ENCODE measurements around the gene C3orf52.

Gene C3orf52

GRCh38 chr3:112119962-112120836, 34.0 kb downstream of the C3orf52 start:
- DNase-seq = no peak

- DNase-seq = no peak
Measured at GRCh38 chr3:112121577-112122547, 35.7 kb downstream of the C3orf52 start.

GRCh38 chr3:112122870-112123269, 36.7 kb downstream of the C3orf52 start:
- DNase-seq = no peak

GRCh38 chr3:112123548-112123947, 37.4 kb downstream of the C3orf52 start:
- DNase-seq = no peak

GRCh38 chr3:112124907-112125607, 38.9 kb downstream of the C3orf52 start:
- DNase-seq = no peak

GRCh38 chr3:112126511-112126911, 40.3 kb downstream of the C3orf52 start:
- DNase-seq = no peak

GRCh38 chr3:112127522-112128494, 41.6 kb downstream of the C3orf52 start:
- DNase-seq = no peak

GRCh38 chr3:112128843-112129727, 42.9 kb downstream of the C3orf52 start:
- peak; percentile 58 for DNase-seq

GRCh38 chr3:112129925-112130637, 43.9 kb downstream of the C3orf52 start:
- no peak for DNase-seq

- no peak for DNase-seq
Measured at GRCh38 chr3:112130638-112130993, 44.4 kb downstream of the C3orf52 start.

GRCh38 chr3:112131111-112131510, 44.9 kb downstream of the C3orf52 start:
- no peak for DNase-seq

- DNase-seq = no peak
Measured at GRCh38 chr3:112132088-112132487, 45.9 kb downstream of the C3orf52 start.

- DNase-seq = no peak
Measured at GRCh38 chr3:112132554-112132953, 46.4 kb downstream of the C3orf52 start.

GRCh38 chr3:112132975-112133448, 46.8 kb downstream of the C3orf52 start, which contains the start of gene GCSAM:
Gene GCSAM (minus strand): TSS chr3:112133248. CDS start chr3:112133120, 128 bp downstream.
- peak; percentile 68 for DNase-seq

GRCh38 chr3:112133626-112134334, 47.6 kb downstream of the C3orf52 start:
- no peak for DNase-seq

GRCh38 chr3:112134335-112135124, 48.3 kb downstream of the C3orf52 start:
- DNase-seq = no peak

GRCh38 chr3:112136046-112136445, 49.9 kb downstream of the C3orf52 start:
- DNase-seq = no peak

Measured in stimulated activated CD4-positive, alpha-beta T cell treated with anti-CD3 and anti-CD28 coated beads, Interleukin-1b, Interleukin-23, amount 100 ng/mL, for 48 hours (primary cell).